ENCODE data around the gene SYF2.

Gene SYF2

GRCh38 chr1:25174730-25175612, 57.3 kb downstream of the SYF2 start:
- TF ChIP-seq GATA2 (IDR thresholded peaks at IDR 0.05; ENCODE audit: low read depth, low read length) (no peak), GATA3 (IDR thresholded peaks at IDR 0.05; ENCODE audit: low read depth, low read length) (no peak)

- TF ChIP-seq GATA2 (IDR thresholded peaks at IDR 0.05; ENCODE audit: low read depth, low read length), result no peak
- TF ChIP-seq GATA3 (IDR thresholded peaks at IDR 0.05; ENCODE audit: low read depth, low read length), result no peak
These were observed 58.0 kb downstream of the SYF2 start for GRCh38 chr1:25174363-25174729.

GRCh38 chr1:25173809-25174340, 58.4 kb downstream of the SYF2 start:
- TF ChIP-seq GATA2 (IDR thresholded peaks at IDR 0.05; ENCODE audit: low read depth, low read length) (no peak), GATA3 (IDR thresholded peaks at IDR 0.05; ENCODE audit: low read depth, low read length) (no peak)
